Measurements from ENCODE around the gene TMEM61. TPM values are rescaled to one million over a fixed set of nuclear protein-coding genes. Genes with fewer than 3 reads are reported as not detected.

Gene TMEM61
- total RNA-seq, 4 donors from 2014 or later = not detected

GRCh38 chr1:54944610-54945392 lies 35.6 kb upstream of the TMEM61 start:
- TF ChIP-seq CTCF (IDR thresholded peaks at IDR 0.05; ENCODE audit: low read depth) = no peak

GRCh38 chr1:54945393-54945936 lies 35.0 kb upstream of the TMEM61 start:
- TF ChIP-seq CTCF (IDR thresholded peaks at IDR 0.05; ENCODE audit: low read depth) = no peak

DNA sequence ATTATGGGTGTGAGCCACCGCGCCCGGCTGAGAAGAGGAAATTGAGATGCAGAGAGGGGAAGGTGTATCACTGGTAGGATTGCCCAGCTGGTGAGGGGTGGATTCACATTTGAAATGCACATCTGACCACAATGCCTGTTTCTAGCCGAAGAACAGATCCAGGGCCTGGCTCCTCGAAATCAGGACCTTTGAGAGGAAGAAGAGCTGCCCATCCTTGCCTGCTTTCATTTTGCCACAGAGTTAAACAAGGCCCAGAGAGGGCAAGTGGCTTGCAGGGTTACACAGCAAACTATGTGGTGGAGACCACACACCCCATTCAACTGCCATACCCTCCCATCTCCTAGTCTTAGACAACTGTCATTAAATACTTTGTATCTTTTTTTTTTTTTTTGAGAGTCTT lies 32.9 kb upstream of the TMEM61 start:
- TF ChIP-seq CTCF (IDR thresholded peaks at IDR 0.05; ENCODE audit: low read depth) = no peak

DNA sequence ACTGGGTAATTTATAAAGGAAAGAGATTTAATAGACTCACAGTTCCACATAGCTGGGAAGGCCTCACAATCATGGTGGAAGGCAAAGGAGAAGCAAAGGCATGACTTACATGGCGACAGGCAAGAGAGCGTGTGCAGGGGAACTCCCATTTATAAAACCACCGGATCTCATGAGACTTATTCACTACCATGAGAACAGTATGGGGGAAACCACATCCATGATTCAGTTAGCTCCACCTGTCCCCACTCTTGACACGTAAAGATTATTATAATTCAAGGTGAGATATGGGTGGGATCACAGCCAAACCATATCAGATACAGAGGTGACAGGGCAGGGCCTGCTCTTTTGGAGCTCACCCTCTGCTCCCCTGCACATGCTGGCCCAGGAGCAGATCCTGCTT lies 31.4 kb upstream of the TMEM61 start:
- TF ChIP-seq CTCF (IDR thresholded peaks at IDR 0.05; ENCODE audit: low read depth) = no peak

DNA sequence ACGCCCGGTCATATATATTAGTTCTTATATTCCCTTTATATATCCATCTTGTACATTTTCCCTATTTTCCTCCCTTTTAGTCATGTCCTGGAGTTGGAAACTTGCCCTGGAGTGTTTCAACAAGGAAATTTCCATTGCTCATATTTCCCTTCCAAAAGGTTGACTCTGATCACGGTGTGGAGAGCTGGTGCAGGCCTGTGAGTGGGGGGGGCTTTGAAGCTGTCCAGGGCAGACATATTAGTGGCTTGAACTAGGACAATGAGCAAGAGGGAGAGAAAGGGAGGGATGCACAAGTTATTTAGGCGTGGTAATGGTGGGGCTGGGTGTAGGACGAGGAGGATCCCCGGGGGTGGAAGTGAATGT lies 30.4 kb upstream of the TMEM61 start:
- no peak for TF ChIP-seq CTCF (IDR thresholded peaks at IDR 0.05; ENCODE audit: low read depth)

GRCh38 chr1:54950369-54951163 lies 29.9 kb upstream of the TMEM61 start:
- TF ChIP-seq CTCF (IDR thresholded peaks at IDR 0.05; ENCODE audit: low read depth) = no peak

DNA sequence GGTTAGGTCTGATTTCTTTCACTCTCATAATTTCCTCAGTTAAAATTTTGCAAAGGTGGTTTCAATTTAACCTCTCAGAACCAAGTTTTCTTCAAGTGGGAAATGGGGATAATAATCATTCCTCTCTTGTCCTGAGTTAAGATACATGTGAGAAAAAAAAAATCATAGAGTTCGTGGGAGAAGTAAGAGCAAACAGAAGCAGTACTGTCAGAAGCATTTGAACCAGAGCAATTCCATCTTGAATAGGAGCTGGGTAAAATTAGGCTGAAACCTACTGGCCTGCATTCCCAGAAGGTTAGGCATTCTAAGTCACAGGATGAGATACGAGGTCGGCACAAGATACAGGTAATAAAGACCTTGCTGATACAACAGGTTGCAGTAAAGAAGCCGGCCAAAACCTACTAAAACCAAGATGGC lies 28.6 kb upstream of the TMEM61 start:
- TF ChIP-seq CTCF (IDR thresholded peaks at IDR 0.05; ENCODE audit: low read depth) = no peak

All from subcutaneous adipose tissue (tissue), 4 donors.